Keratinocyte (primary cell): ENCODE data around the gene CA5B. TPM values are rescaled to one million over a fixed set of nuclear protein-coding genes. Genes with fewer than 3 reads are reported as not detected.

Source experiments
- DNase-seq: peaks from one replicate; pipeline ENCODE4 v3.0.0-alpha.2; 2011; ENCODE audit warnings: low read depth, missing footprints, low spot score
- FAIRE-seq: peaks from 2 replicates; lab custom pipeline; 2011; peaks lifted over from hg19 to GRCh38; lab: Jason Lieb, UNC
- H2AFZ ChIP-seq: 2 replicates; pipeline ENCODE4 v1.6.0; 2012; ENCODE audit warnings: low read length, control low read depth, inconsistent platforms; ENCODE audit not compliant: control insufficient read depth
- H3K27ac ChIP-seq: 2 replicates; pipeline ENCODE4 v1.5.1; 2011; ENCODE audit warnings: low read length; ENCODE audit not compliant: control insufficient read depth, insufficient read depth
- H3K27me3 ChIP-seq: 3 replicates; pipeline ENCODE4 v1.6.0; 2011; ENCODE audit warnings: low read length; ENCODE audit not compliant: control insufficient read depth, insufficient read depth; ENCODE audit errors: extremely low read depth
- H3K36me3 ChIP-seq, 2 experiments: 2 replicates in 1 of 2; 3 replicates in 1 of 2; pipeline ENCODE4 v1.5.1; 2011; ENCODE audit warnings: low read length in 2 of 2, mild to moderate bottlenecking in 1 of 2; ENCODE audit not compliant: control insufficient read depth in 2 of 2, insufficient read depth in 2 of 2; ENCODE audit errors: extremely low read depth in 1 of 2
- H3K4me1 ChIP-seq: 3 replicates; pipeline ENCODE4 v1.5.1; 2011; ENCODE audit warnings: low read length; ENCODE audit not compliant: control insufficient read depth, insufficient read depth; ENCODE audit errors: extremely low read depth
- H3K4me2 ChIP-seq: 3 replicates; pipeline ENCODE4 v1.6.0; 2011; ENCODE audit warnings: low read depth, low read length; ENCODE audit not compliant: control insufficient read depth, insufficient read depth; ENCODE audit errors: extremely low read depth
- H3K4me3 ChIP-seq, 3 experiments: fragments of 200-600 bp in 1 of 3; sonication (generic) in 1 of 3; 2 replicates in 2 of 3; 3 replicates in 1 of 3; pipeline ENCODE4 v1.5.1; 2011 to 2016; ENCODE audit warnings: low read length in 3 of 3, mild to moderate bottlenecking in 3 of 3, control low read depth in 2 of 3, inconsistent platforms in 1 of 3, low read depth in 1 of 3, mixed read lengths in 1 of 3, mixed run types in 1 of 3, moderate library complexity in 1 of 3; ENCODE audit not compliant: control insufficient read depth in 2 of 3, insufficient read depth in 2 of 3; ENCODE audit errors: extremely low read depth in 1 of 3
- H3K79me2 ChIP-seq: 2 replicates; pipeline ENCODE4 v1.6.0; 2012; ENCODE audit warnings: low read length; ENCODE audit not compliant: control insufficient read depth, insufficient read depth
- H3K9ac ChIP-seq: 3 replicates; pipeline ENCODE4 v1.6.0; 2011; ENCODE audit warnings: low read length; ENCODE audit not compliant: control insufficient read depth, insufficient read depth; ENCODE audit errors: extremely low read depth
- H3K9me1 ChIP-seq: 3 replicates; pipeline ENCODE4 v1.6.0; 2011; ENCODE audit warnings: low read length; ENCODE audit not compliant: control insufficient read depth, insufficient read depth; ENCODE audit errors: extremely low read depth
- H3K9me3 ChIP-seq: 2 replicates; pipeline ENCODE4 v1.5.1; 2012; ENCODE audit warnings: low read depth, low read length; ENCODE audit not compliant: control insufficient read depth
- H4K20me1 ChIP-seq: 3 replicates; pipeline ENCODE4 v1.6.0; 2011; ENCODE audit warnings: low read length; ENCODE audit not compliant: control insufficient read depth, insufficient read depth; ENCODE audit errors: extremely low read depth
- CTCF ChIP-seq, 3 experiments: IDR thresholded peaks in 1 of 3; conservative IDR thresholded peaks in 1 of 3; optimal IDR thresholded peaks in 1 of 3; 2 replicates in 2 of 3; 3 replicates in 1 of 3; pipeline versions ENCODE3 to v1.5.1; 2011; ENCODE audit warnings: low read length in 3 of 3, mild to moderate bottlenecking in 3 of 3, moderate library complexity in 2 of 3, control low read depth in 1 of 3, inconsistent platforms in 1 of 3; ENCODE audit not compliant: insufficient read depth in 2 of 3; ENCODE audit errors: extremely low read depth in 1 of 3
- EZH2 ChIP-seq: IDR thresholded peaks from one replicate; pipeline ENCODE4 v1.6.1; 2012; ENCODE audit warnings: inconsistent platforms, mild to moderate bottlenecking, low read length, moderate library complexity
- dilution Hi-C: fragments of 300-500 bp; cut with MboI; formaldehyde crosslinking; loops from one replicate; pipeline ENCODE4 v1.7.0; 2020; ENCODE audit warnings: low sequenced_read_pairs; ENCODE audit not compliant: extremely low pct_ligation_motif_present
- polyA plus RNA-seq, 5 experiments: library from polyadenylated mRNA; depleted of rRNA in 3 of 5; stranded (reverse) in 3 of 5; stranded (forward) in 1 of 5; unstranded in 1 of 5; fragments of >200 nt; gene quantifications; 1 replicate in 1 of 5; 2 replicates in 3 of 5; 3 replicates in 1 of 5; pipeline versions ENCODE4 v1.2.1 to v1.2.3, GENCODE V29; 2011 to 2012; ENCODE audit warnings: missing spikeins in 2 of 5, low read depth in 1 of 5, low replicate concordance in 1 of 5

The CA5B gene
- polyA plus RNA-seq, 1 donor (not counting 4 experiments of a cell fraction or from before 2014, with no cell fraction given): 5.2 TPM

- Histone ChIP-seq H3K4me2 (no peak overlapping the region), H3K36me3 (no peaks in the 10 kb centered on the region), H3K4me1 (peaks cover 6% of the 10 kb centered on the region), H3K27ac (no peak overlapping the region), H3K27me3 (no peaks in the 10 kb centered on the region), H2AFZ (no peak overlapping the region), H3K9me3 (no peaks in the 10 kb centered on the region), H3K9ac (no peak overlapping the region), H4K20me1 (no peaks in the 10 kb centered on the region), H3K9me1 (no peaks in the 10 kb centered on the region), H3K79me2 (no peaks in the 10 kb centered on the region), H3K4me3 (no peak overlapping the region)
- DNase-seq: no peak
- TF ChIP-seq CTCF (optimal IDR thresholded peaks at IDR 0.05 in 1 of 3, IDR thresholded peaks at IDR 0.05 in 1 of 3, conservative IDR thresholded peaks at IDR 0.05 in 1 of 3; ENCODE audit: extremely low read depth in 1 of 3, insufficient read depth in 2 of 3, low read length in 3 of 3): no peak
- no peak for TF ChIP-seq EZH2
- FAIRE-seq: no peak
- dilution Hi-C loops: no loop called here
Measured at GRCh38 chrX:15785176-15785750, 47.2 kb downstream of the CA5B start.

- H3K9ac ChIP-seq: no peak overlapping the region
- dilution Hi-C loops: no loop called here
- peaks cover 8% of the 10 kb centered on the region for H3K79me2 ChIP-seq
- TF ChIP-seq EZH2: no peak
- no peak overlapping the region for H3K4me2 ChIP-seq
- H3K4me1 ChIP-seq: peaks cover 6% of the 10 kb centered on the region
- no peaks in the 10 kb centered on the region for H3K9me1 ChIP-seq
- H2AFZ ChIP-seq: no peak overlapping the region
- FAIRE-seq (no peak), DNase-seq (no peak)
- no peaks in the 10 kb centered on the region for H3K36me3 ChIP-seq
- no peak overlapping the region for H3K27ac ChIP-seq
- H3K9me3 ChIP-seq: no peaks in the 10 kb centered on the region
- no peak overlapping the region for H3K4me3 ChIP-seq
- H3K27me3 ChIP-seq: no peaks in the 10 kb centered on the region
- H4K20me1 ChIP-seq: no peaks in the 10 kb centered on the region
Measured at GRCh38 chrX:15786915-15787314, 48.8 kb downstream of the CA5B start.
